HG02938 (cell line): Measurements from ENCODE around the gene FAM111A.

Experiments
- ATAC-seq: cut with Tn5 transposase; IDR thresholded peaks from one replicate; pipeline ENCODE4 v1.9.1; 2021; ENCODE audit warnings: mild to moderate bottlenecking, moderate library complexity; ENCODE audit not compliant: unreplicated experiment

Gene FAM111A

GRCh38 chr11:59197991-59198390, 55.3 kb downstream of the FAM111A start:
- ATAC-seq = no peak

- no peak for ATAC-seq
These were observed 56.1 kb downstream of the FAM111A start for GRCh38 chr11:59198726-59199125.

DNA sequence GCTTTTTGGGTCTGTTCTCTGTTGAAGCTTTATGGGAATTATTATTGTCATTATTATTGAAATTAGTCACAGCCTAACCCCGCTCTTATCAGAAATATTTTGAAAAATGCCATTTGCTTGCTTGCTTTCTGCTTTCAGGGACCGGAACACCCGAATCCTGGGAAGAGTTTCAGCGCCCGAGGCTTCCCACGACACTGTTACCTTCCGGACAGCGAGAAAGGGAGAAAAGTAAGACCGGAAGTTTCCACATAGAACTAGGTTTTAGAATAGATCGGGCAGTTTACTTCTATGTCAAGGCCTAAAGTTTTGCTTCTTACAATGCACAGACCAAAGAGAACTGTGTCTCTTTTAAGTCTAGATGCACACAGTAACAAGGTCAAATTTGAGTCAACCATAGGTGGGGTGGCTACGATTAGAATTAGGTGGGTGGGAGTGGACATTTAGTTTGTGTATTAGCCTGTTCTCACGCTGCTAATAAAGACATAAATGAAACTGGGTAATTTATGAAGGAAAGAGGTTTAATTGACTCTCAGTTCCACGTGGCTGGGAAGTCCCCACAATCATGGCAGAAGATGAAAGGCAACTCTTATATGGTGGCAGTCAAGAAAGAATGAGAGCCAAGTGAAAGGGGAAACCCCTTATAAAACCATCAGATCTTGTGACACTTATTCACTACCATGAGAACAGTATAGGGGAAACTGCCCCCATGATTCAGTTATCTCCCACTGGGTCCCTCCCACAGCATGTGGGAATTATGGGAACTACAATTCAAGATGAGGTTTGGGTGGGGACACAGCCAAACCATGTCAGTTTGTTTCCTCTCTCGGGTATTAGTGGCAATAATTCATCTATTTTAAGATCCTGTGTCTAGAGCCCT, 57.1 kb downstream of the FAM111A start:
- peak; percentile 60 for ATAC-seq

GRCh38 chr11:59200423-59200746, 57.7 kb downstream of the FAM111A start:
- peak; percentile 40 for ATAC-seq

DNA sequence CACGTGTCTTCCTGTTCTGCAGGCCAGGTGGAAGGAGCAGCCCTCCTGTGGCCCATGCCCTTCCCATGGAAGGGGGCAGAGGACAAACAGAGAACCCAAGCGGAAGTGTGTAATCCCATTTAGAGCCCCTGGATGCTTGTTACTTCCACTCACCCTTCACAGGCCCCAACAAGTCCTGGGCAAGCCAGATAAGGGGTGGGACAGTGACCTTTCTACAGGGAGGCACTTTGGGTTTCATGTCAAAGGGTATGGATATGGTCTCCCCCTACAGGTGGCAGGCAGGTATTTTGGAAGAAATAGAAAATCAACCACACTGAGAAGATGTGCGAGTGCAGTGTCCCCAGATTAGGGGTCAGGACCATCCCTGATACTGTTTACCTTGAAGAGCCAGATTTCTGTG, 58.7 kb downstream of the FAM111A start:
- no peak for ATAC-seq
